B cell (primary cell): ENCODE results near the gene RNF44. TPM values are rescaled to one million over a fixed set of nuclear protein-coding genes. Genes with fewer than 3 reads are reported as not detected.

Source experiments
- ATAC-seq: fragments of 200-7000 bp; cut with Tn5 transposase; one replicate; pipeline ENCODE4 v1.10.0; 2021; ENCODE audit warnings: low read depth, mild to moderate bottlenecking, moderate number of reproducible peaks, moderate library complexity
- CTCF ChIA-PET: fragments of 350-600 bp; sonication (Branson Sonifier 250); formaldehyde crosslinking; loops from one replicate; lab custom pipeline; 2021; ENCODE audit warnings: antibody characterized with exemption, inconsistent platforms; lab: Charles Lee
- POLR2A ChIA-PET: fragments of 350-600 bp; sonication (Branson Sonifier 250); formaldehyde crosslinking; loops from one replicate; lab custom pipeline; 2021; ENCODE audit warnings: antibody characterized with exemption; lab: Charles Lee
- DNase-seq: peaks from one replicate; pipeline ENCODE4 v3.0.0; 2013
- H2AFZ ChIP-seq: 2 replicates; pipeline ENCODE4 v1.6.1; 2012; ENCODE audit warnings: mild to moderate bottlenecking, low read depth, low read length; ENCODE audit not compliant: insufficient read depth, poor library complexity, severe bottlenecking
- H3K27ac ChIP-seq, 2 donors: 1 replicate in 1 of 2; 2 replicates in 1 of 2; pipeline ENCODE4 v1.5.1; 2012 to 2013; ENCODE audit warnings: low read length in 2 of 2, mild to moderate bottlenecking in 2 of 2, moderate library complexity in 1 of 2
- H3K27me3 ChIP-seq, 4 experiments: fragments of 200-600 bp in 1 of 4; sonication (generic) in 1 of 4; replicated peaks in 1 of 4; 1 replicate in 2 of 4; 2 replicates in 2 of 4; pipeline versions ENCODE4 v1.6.1 to v1.7.0; 2013 to 2016; ENCODE audit warnings: low read length in 3 of 4, mild to moderate bottlenecking in 2 of 4, mixed read lengths in 1 of 4, moderate library complexity in 1 of 4; ENCODE audit not compliant: insufficient read depth in 4 of 4, control insufficient read depth in 3 of 4; ENCODE audit errors: control extremely low read depth in 1 of 4
- H3K36me3 ChIP-seq, 2 experiments: replicated peaks in 1 of 2; 1 replicate in 1 of 2; 2 replicates in 1 of 2; pipeline versions ENCODE4 v1.6.1 to v1.7.1; 2013; ENCODE audit warnings: low read length in 1 of 2; ENCODE audit not compliant: insufficient read depth in 2 of 2, control insufficient read depth in 1 of 2; ENCODE audit errors: control extremely low read depth in 1 of 2, extremely low read depth in 1 of 2
- H3K4me1 ChIP-seq, 2 donors: fragments of 200-600 bp in 1 of 2; sonication (generic) in 1 of 2; 1 replicate in 1 of 2; 2 replicates in 1 of 2; pipeline versions ENCODE4 v1.5.1 to v1.6.1; 2013 to 2017; ENCODE audit warnings: low read length in 2 of 2; ENCODE audit not compliant: control insufficient read depth in 2 of 2, insufficient read depth in 2 of 2
- H3K4me2 ChIP-seq: replicated peaks from 2 replicates; pipeline ENCODE3; 2012; ENCODE audit warnings: mild to moderate bottlenecking, low read depth, low read length; ENCODE audit not compliant: poor library complexity, severe bottlenecking
- H3K4me3 ChIP-seq, 5 experiments: fragments of 200-600 bp in 1 of 5; sonication (generic) in 1 of 5; 1 replicate in 3 of 5; 2 replicates in 2 of 5; pipeline versions ENCODE4 v1.5.1 to v1.7.0; 2011 to 2016; ENCODE audit warnings: low read length in 4 of 5, mild to moderate bottlenecking in 4 of 5, low read depth in 2 of 5, control low read depth in 1 of 5, moderate library complexity in 1 of 5; ENCODE audit not compliant: insufficient read depth in 1 of 5; ENCODE audit errors: control extremely low read depth in 1 of 5, extremely low read depth in 1 of 5
- H3K79me2 ChIP-seq: fragments of 200-600 bp; sonication (generic); one replicate; pipeline ENCODE4 v1.6.0; 2016; ENCODE audit warnings: low read length; ENCODE audit not compliant: control insufficient read depth, insufficient read depth
- H3K9ac ChIP-seq: fragments of 200-600 bp; sonication (generic); 2 replicates; pipeline ENCODE4 v1.6.1; 2017; ENCODE audit warnings: mild to moderate bottlenecking, low read length, moderate library complexity
- H3K9me3 ChIP-seq, 3 donors: one replicate each; pipeline versions ENCODE4 v1.6.1 to v1.7.1; 2013; ENCODE audit warnings: low read length in 2 of 3; ENCODE audit not compliant: control insufficient read depth in 2 of 3, insufficient read depth in 1 of 3; ENCODE audit errors: control extremely low read depth in 1 of 3
- H4K20me1 ChIP-seq: 2 replicates; pipeline ENCODE4 v1.6.0; 2012; ENCODE audit warnings: mild to moderate bottlenecking, low read length; ENCODE audit not compliant: insufficient read depth, control insufficient read depth, poor library complexity, severe bottlenecking
- H3K27ac Mint-ChIP-seq: one replicate; pipeline ENCODE4 v1.8.0; 2021; ENCODE audit warnings: mixed read lengths
- H3K27me3 Mint-ChIP-seq: one replicate; pipeline ENCODE4 v1.8.0; 2021; ENCODE audit warnings: mixed read lengths
- H3K4me1 Mint-ChIP-seq: one replicate; pipeline ENCODE4 v1.8.0; 2021; ENCODE audit warnings: mixed read lengths
- H3K4me3 Mint-ChIP-seq: one replicate; pipeline ENCODE4 v1.8.0; 2021; ENCODE audit warnings: mixed read lengths
- H3K9me3 Mint-ChIP-seq: one replicate; pipeline ENCODE4 v1.8.0; 2022; ENCODE audit warnings: mixed read lengths; ENCODE audit not compliant: insufficient read depth
- EZH2 ChIP-seq: IDR thresholded peaks from 2 replicates; pipeline ENCODE4 v1.6.1; 2012; ENCODE audit warnings: borderline replicate concordance, low read depth, mild to moderate bottlenecking, moderate library complexity, low read length; ENCODE audit not compliant: insufficient read depth, poor library complexity, severe bottlenecking
- WGBS: methylation state at CpG from one replicate; pipeline ENCODE4 v1.1.5; 2013; ENCODE audit warnings: missing lambda C conversion rate; ENCODE audit not compliant: insufficient coverage; 5-methylcytosine and 5-hydroxymethylcytosine counted together
- intact Hi-C: fragments of 100-400 bp; cut with micrococcal nuclease; formaldehyde crosslinking; loops from one replicate; pipeline ENCODE4 v1.10.0; 2022
- polyA plus RNA-seq: library from polyadenylated mRNA; depleted of rRNA; stranded (reverse); fragments of >200 nt; gene quantifications from 2 replicates; pipeline ENCODE4 v1.2.3, GENCODE V29; 2012
- total RNA-seq, 2 donors: library from RNA; stranded (reverse); fragments of 120-200 nt in 1 of 2; gene quantifications; 1 replicate in 1 of 2; 2 replicates in 1 of 2; pipeline versions ENCODE4 v1.2.3 to v1.2.4, GENCODE V29; 2013 to 2022
- TF ChIP-seq, protein P1 (sequence below): fragments of 200-600 bp; IDR thresholded peaks from one replicate; pipeline ENCODE4 v1.8.0; 2022; ENCODE audit warnings: antibody characterized with exemption, mild to moderate bottlenecking

The RNF44 gene
- total and polyA plus RNA-seq, 2 donors (not counting 1 experiment from before 2014, with no cell fraction given): 220 to 262 TPM

DNA sequence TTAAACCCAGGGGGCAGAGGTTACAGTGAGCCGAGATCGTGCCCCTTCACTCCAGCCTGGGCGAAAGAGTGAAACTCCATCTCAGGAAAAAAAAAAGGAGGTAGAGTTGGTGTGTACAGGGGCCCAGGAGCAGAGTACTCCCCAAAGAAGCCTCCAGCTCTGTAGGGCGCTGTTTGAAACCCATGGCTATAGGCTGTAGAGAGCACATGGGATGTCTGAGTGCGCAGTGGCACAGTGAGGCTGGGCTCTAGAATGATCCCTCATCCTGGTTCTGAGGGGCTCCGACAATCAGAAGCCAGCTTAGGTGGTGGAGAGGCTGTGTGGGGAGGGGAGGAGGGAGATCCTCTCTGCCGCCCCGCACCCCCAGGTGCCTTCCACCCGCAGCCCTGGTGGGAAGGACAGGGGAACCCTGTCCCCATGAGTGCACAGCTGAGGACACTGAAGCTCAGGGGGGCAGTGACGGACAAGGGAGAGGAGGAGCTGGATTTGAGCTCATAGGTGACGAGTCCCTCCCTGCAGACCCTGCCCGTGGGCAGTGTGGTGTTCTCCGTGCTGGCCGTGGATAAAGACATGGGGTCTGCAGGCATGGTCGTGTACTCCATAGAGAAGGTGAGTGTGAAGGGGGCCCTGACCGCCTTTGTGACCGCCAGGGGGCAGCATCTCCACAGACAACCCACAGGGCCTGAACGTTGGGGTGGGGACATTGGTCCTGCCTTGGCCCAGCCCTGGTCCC lies 36.5 kb upstream of the RNF44 start:
- no peak overlapping the region for H3K4me2 ChIP-seq
- CTCF ChIA-PET: interaction anchor here (0.6 to 4.3 kb wide), 18 partner anchors 17 to 848 kb away, joined by 3 to 24 read pairs (median 4); partner anchors contain the start of gene CLTB
- ATAC-seq (peak; percentile 79), DNase-seq (peak; percentile 82)
- Mint-ChIP-seq H3K9me3 (no peaks in the 10 kb centered on the region), H3K27ac (no peak overlapping the region), H3K27me3 (peaks cover 12% of the 10 kb centered on the region), H3K4me1 (peaks cover 5% of the 10 kb centered on the region), H3K4me3 (no peak overlapping the region)
- H3K9ac ChIP-seq: no peak overlapping the region
- no peak overlapping the region for H3K4me3 ChIP-seq
- H3K27ac ChIP-seq: no peak overlapping the region
- intact Hi-C loops: loop anchor here (1.0 to 2.0 kb wide), 4 partner anchors 74 to 385 kb away; partner anchors contain the start of genes CLTB and TSPAN17
- H3K79me2 ChIP-seq: no peaks in the 10 kb centered on the region
- H3K36me3 ChIP-seq: no peaks in the 10 kb centered on the region
- peaks cover 0 to 11% of the 10 kb centered on the region in 2 donors for H3K4me1 ChIP-seq
- TF ChIP-seq, protein P1, sequence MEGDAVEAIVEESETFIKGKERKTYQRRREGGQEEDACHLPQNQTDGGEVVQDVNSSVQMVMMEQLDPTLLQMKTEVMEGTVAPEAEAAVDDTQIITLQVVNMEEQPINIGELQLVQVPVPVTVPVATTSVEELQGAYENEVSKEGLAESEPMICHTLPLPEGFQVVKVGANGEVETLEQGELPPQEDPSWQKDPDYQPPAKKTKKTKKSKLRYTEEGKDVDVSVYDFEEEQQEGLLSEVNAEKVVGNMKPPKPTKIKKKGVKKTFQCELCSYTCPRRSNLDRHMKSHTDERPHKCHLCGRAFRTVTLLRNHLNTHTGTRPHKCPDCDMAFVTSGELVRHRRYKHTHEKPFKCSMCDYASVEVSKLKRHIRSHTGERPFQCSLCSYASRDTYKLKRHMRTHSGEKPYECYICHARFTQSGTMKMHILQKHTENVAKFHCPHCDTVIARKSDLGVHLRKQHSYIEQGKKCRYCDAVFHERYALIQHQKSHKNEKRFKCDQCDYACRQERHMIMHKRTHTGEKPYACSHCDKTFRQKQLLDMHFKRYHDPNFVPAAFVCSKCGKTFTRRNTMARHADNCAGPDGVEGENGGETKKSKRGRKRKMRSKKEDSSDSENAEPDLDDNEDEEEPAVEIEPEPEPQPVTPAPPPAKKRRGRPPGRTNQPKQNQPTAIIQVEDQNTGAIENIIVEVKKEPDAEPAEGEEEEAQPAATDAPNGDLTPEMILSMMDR: peak; percentile 92
- no peak for TF ChIP-seq EZH2
- peak overlapping the region; percentile 24 for H2AFZ ChIP-seq
- WGBS: 29% methylated on average over 13 of the region's 18 CpGs
- H3K9me3 ChIP-seq: peaks cover 0 to 4% (median 0%) of the 10 kb centered on the region in 3 donors
- H4K20me1 ChIP-seq: no peaks in the 10 kb centered on the region
- H3K27me3 ChIP-seq: peaks cover 0 to 7% (median 2%) of the 10 kb centered on the region in 4 experiments
- POLR2A ChIA-PET: no interaction called here

DNA sequence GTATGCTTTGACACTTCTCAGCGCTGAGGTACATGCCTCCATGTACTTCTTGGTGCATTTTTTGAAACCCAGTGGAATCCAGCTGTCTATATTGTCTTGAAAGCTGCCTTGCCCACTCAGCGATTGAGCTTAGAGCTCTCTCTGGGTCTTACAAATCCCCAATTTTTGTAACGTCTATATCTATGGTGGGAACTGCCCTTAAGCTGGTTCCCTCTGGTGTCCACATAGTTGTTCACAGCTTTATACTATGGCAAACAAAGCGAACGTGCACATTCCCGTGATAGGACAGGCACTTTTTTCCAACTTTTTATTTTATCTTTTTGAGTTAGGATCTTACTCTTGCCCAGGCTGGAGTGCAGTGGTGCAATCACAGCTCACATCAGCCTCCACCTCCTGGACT lies 32.8 kb upstream of the RNF44 start:
- Histone ChIP-seq H3K4me1 (peaks cover 0 to 7% of the 10 kb centered on the region in 2 donors), H2AFZ (no peak overlapping the region), H3K36me3 (no peaks in the 10 kb centered on the region), H3K4me3 (no peak overlapping the region), H3K79me2 (no peaks in the 10 kb centered on the region), H3K9me3 (peaks cover 0 to 3% (median 0%) of the 10 kb centered on the region in 3 donors), H3K4me2 (no peak overlapping the region), H4K20me1 (no peaks in the 10 kb centered on the region), H3K9ac (no peak overlapping the region), H3K27ac (no peak overlapping the region), H3K27me3 (peaks cover 0 to 12% (median 2%) of the 10 kb centered on the region in 4 experiments)
- CTCF ChIA-PET: interaction anchor here (0.7 to 1.1 kb wide), 2 partner anchors 11 to 821 kb away, joined by 3 to 4 read pairs; no protein-coding TSS in a partner anchor
- Mint-ChIP-seq H3K9me3 (no peaks in the 10 kb centered on the region), H3K27me3 (peaks cover 17% of the 10 kb centered on the region), H3K4me3 (no peak overlapping the region), H3K27ac (no peak overlapping the region), H3K4me1 (peaks cover 3% of the 10 kb centered on the region)
- ATAC-seq (no peak), DNase-seq (no peak)
- 51% methylated on average over 6 of the region's 6 CpGs for WGBS
- POLR2A ChIA-PET: no interaction called here
- TF ChIP-seq, protein P1: no peak
- no peak for TF ChIP-seq EZH2
- intact Hi-C loops: no loop called here
